Stimulated activated CD8-positive, alpha-beta memory T cell treated with anti-CD3 and anti-CD28 coated beads, Interleukin-12 subunit alpha, Interleukin-12 subunit beta, amount 100 ng/mL, for 24 hours (primary cell): ENCODE results near the gene FAM50B.

Source experiments
- DNase-seq: peaks from one replicate; pipeline ENCODE4 v3.0.0-alpha.2; 2020; ENCODE audit errors: extremely low read depth

Gene FAM50B

GRCh38 chr6:3894590-3895311 is 45.6 kb downstream of the FAM50B start:
- DNase-seq, result no peak

- DNase-seq, result no peak
These were observed 46.1 kb downstream of the FAM50B start for GRCh38 chr6:3895312-3895653.

GRCh38 chr6:3895805-3896204 is 46.6 kb downstream of the FAM50B start:
- no peak for DNase-seq

- no peak for DNase-seq
These were observed 49.3 kb downstream of the FAM50B start for GRCh38 chr6:3898265-3898994.

- no peak for DNase-seq
These were observed 49.9 kb downstream of the FAM50B start for GRCh38 chr6:3899061-3899460.

- no peak for DNase-seq
These were observed 50.8 kb downstream of the FAM50B start for GRCh38 chr6:3899970-3900439.
